GM23338 (cell line): ENCODE measurements around the gene ARSI. TPM values are rescaled to one million over a fixed set of nuclear protein-coding genes. Genes with fewer than 3 reads are reported as not detected.
A peak's percentile ranks its signal among the peaks of the same experiment; 100 is the strongest.

Experiments used
- ATAC-seq: fragments of 200-7000 bp; cut with Tn5 transposase; 3 replicates; pipeline ENCODE4 v1.9.1; 2020
- DNase-seq: peaks from one replicate; pipeline ENCODE4 v3.0.0-alpha.2; 2015; ENCODE audit warnings: low spot score
- H2AFZ ChIP-seq: fragments of 200-600 bp; sonication (generic); 2 replicates; pipeline ENCODE4 v1.8.0; 2016; ENCODE audit warnings: antibody characterized with exemption, mild to moderate bottlenecking, moderate library complexity
- H3F3A ChIP-seq: fragments of 200-600 bp; sonication (generic); replicated peaks from 2 replicates; pipeline ENCODE4 v1.8.0; 2017; ENCODE audit warnings: antibody characterized with exemption, mixed run types, low read depth
- H3K27ac ChIP-seq: fragments of 200-600 bp; sonication (generic); 2 replicates; pipeline ENCODE4 v1.6.1; 2016; ENCODE audit warnings: low read depth
- H3K27me3 ChIP-seq: fragments of 200-600 bp; sonication (generic); 2 replicates; pipeline ENCODE4 v1.8.0; 2016; ENCODE audit warnings: mild to moderate bottlenecking, mixed run types, moderate library complexity; ENCODE audit not compliant: insufficient read depth
- H3K36me3 ChIP-seq: fragments of 200-600 bp; sonication (generic); 2 replicates; pipeline ENCODE4 v1.8.0; 2016; ENCODE audit warnings: mild to moderate bottlenecking; ENCODE audit not compliant: insufficient read depth
- H3K4me1 ChIP-seq: fragments of 200-600 bp; sonication (generic); 2 replicates; pipeline ENCODE4 v1.8.0; 2016; ENCODE audit warnings: mild to moderate bottlenecking, moderate library complexity; ENCODE audit not compliant: insufficient read depth
- H3K4me2 ChIP-seq: fragments of 200-600 bp; sonication (generic); 2 replicates; pipeline ENCODE4 v1.7.1; 2017; ENCODE audit warnings: mixed run types
- H3K4me3 ChIP-seq: fragments of 200-600 bp; sonication (generic); 2 replicates; pipeline ENCODE4 v1.6.1; 2016; ENCODE audit warnings: mixed run types
- H3K79me2 ChIP-seq: fragments of 200-600 bp; sonication (generic); replicated peaks from 2 replicates; pipeline ENCODE4 v1.8.0; 2017; ENCODE audit warnings: mild to moderate bottlenecking; ENCODE audit not compliant: insufficient read depth
- H3K9me2 ChIP-seq: fragments of 200-600 bp; sonication (generic); 2 replicates; pipeline ENCODE4 v1.8.0; 2017; ENCODE audit not compliant: insufficient read depth
- H4K20me1 ChIP-seq: fragments of 200-600 bp; sonication (generic); replicated peaks from 2 replicates; pipeline ENCODE4 v1.8.0; 2017; ENCODE audit warnings: mild to moderate bottlenecking; ENCODE audit not compliant: insufficient read depth
- H3K27ac Mint-ChIP-seq: 2 replicates; pipeline ENCODE4 v1.8.0; 2020; ENCODE audit warnings: inconsistent platforms, mild to moderate bottlenecking, moderate library complexity, mixed read lengths
- H3K27me3 Mint-ChIP-seq: 3 replicates; pipeline ENCODE4 v1.8.0; 2022; ENCODE audit warnings: low read depth, mild to moderate bottlenecking, moderate library complexity, mixed read lengths, inconsistent platforms; ENCODE audit not compliant: insufficient read depth, poor library complexity
- H3K36me3 Mint-ChIP-seq: 3 replicates; pipeline ENCODE4 v1.8.0; 2021; ENCODE audit warnings: low read depth, mild to moderate bottlenecking, inconsistent platforms, moderate library complexity, mixed read lengths
- H3K4me1 Mint-ChIP-seq: 3 replicates; pipeline ENCODE4 v1.8.0; 2020; ENCODE audit warnings: mild to moderate bottlenecking, inconsistent platforms, mixed read lengths
- H3K4me3 Mint-ChIP-seq: 3 replicates; pipeline ENCODE4 v1.8.0; 2021; ENCODE audit warnings: moderate library complexity, mild to moderate bottlenecking, inconsistent platforms, mixed read lengths
- H3K9me3 Mint-ChIP-seq: 3 replicates; pipeline ENCODE4 v1.8.0; 2020; ENCODE audit warnings: moderate library complexity, mild to moderate bottlenecking, inconsistent platforms, mixed read lengths
- CREB1 ChIP-seq: fragments of 250-450 bp; sonication (Bioruptor Pico); IDR thresholded peaks from 2 replicates; pipeline ENCODE4 v1.5.0; 2020; ENCODE audit warnings: low read depth, mild to moderate bottlenecking, moderate library complexity
- ETS1 ChIP-seq: IDR thresholded peaks from 2 replicates; pipeline ENCODE4 v1.6.1; 2016; ENCODE audit warnings: antibody characterized with exemption
- EZH2phosphoT487 ChIP-seq: fragments of 200-600 bp; sonication (generic); IDR thresholded peaks from one replicate; pipeline ENCODE4 v1.8.1; 2018; ENCODE audit warnings: antibody characterized with exemption; ENCODE audit not compliant: unreplicated experiment
- REST ChIP-seq: IDR thresholded peaks from one replicate; pipeline ENCODE4 v1.6.1; 2018; ENCODE audit warnings: antibody characterized with exemption; ENCODE audit not compliant: unreplicated experiment
- polyA plus RNA-seq: library from polyadenylated mRNA; unstranded; fragments of >200 nt; fragmentation: Nextera tagmentation; extraction: Ambion mirVana; gene quantifications from 2 replicates; pipeline ENCODE4 v1.2.1, GENCODE V29; 2016
- total RNA-seq: library from RNA; depleted of rRNA; stranded (reverse); fragments of >200 nt; shearing (Covaris generic); gene quantifications from 2 replicates; pipeline ENCODE4 v1.2.3, GENCODE V29; 2014
- TF ChIP-seq, protein P1 (sequence below): fragments of 250-450 bp; sonication (Bioruptor Pico); IDR thresholded peaks from 2 replicates; pipeline ENCODE4 v1.5.0; 2020; ENCODE audit warnings: mild to moderate bottlenecking, moderate library complexity

Gene ARSI
- total and polyA plus RNA-seq, 2 experiments from 2014 or later, result 0.99 to 6.9 TPM

- Mint-ChIP-seq H3K27me3 (peaks cover 5% of the 10 kb centered on the region), H3K36me3 (no peaks in the 10 kb centered on the region), H3K4me3 (no peak overlapping the region; the same call in 2 of the 3 replicates), H3K9me3 (no peaks in the 10 kb centered on the region), H3K27ac (no peak overlapping the region), H3K4me1 (peaks cover 2% of the 10 kb centered on the region; the same call in 1 of the 3 replicates)
- TF ChIP-seq EZH2phosphoT487, result no peak
- no peak for TF ChIP-seq ETS1
- no peak for TF ChIP-seq REST
- no peak for TF ChIP-seq CREB1 (CRISPR knock-in tag)
- TF ChIP-seq, protein P1, sequence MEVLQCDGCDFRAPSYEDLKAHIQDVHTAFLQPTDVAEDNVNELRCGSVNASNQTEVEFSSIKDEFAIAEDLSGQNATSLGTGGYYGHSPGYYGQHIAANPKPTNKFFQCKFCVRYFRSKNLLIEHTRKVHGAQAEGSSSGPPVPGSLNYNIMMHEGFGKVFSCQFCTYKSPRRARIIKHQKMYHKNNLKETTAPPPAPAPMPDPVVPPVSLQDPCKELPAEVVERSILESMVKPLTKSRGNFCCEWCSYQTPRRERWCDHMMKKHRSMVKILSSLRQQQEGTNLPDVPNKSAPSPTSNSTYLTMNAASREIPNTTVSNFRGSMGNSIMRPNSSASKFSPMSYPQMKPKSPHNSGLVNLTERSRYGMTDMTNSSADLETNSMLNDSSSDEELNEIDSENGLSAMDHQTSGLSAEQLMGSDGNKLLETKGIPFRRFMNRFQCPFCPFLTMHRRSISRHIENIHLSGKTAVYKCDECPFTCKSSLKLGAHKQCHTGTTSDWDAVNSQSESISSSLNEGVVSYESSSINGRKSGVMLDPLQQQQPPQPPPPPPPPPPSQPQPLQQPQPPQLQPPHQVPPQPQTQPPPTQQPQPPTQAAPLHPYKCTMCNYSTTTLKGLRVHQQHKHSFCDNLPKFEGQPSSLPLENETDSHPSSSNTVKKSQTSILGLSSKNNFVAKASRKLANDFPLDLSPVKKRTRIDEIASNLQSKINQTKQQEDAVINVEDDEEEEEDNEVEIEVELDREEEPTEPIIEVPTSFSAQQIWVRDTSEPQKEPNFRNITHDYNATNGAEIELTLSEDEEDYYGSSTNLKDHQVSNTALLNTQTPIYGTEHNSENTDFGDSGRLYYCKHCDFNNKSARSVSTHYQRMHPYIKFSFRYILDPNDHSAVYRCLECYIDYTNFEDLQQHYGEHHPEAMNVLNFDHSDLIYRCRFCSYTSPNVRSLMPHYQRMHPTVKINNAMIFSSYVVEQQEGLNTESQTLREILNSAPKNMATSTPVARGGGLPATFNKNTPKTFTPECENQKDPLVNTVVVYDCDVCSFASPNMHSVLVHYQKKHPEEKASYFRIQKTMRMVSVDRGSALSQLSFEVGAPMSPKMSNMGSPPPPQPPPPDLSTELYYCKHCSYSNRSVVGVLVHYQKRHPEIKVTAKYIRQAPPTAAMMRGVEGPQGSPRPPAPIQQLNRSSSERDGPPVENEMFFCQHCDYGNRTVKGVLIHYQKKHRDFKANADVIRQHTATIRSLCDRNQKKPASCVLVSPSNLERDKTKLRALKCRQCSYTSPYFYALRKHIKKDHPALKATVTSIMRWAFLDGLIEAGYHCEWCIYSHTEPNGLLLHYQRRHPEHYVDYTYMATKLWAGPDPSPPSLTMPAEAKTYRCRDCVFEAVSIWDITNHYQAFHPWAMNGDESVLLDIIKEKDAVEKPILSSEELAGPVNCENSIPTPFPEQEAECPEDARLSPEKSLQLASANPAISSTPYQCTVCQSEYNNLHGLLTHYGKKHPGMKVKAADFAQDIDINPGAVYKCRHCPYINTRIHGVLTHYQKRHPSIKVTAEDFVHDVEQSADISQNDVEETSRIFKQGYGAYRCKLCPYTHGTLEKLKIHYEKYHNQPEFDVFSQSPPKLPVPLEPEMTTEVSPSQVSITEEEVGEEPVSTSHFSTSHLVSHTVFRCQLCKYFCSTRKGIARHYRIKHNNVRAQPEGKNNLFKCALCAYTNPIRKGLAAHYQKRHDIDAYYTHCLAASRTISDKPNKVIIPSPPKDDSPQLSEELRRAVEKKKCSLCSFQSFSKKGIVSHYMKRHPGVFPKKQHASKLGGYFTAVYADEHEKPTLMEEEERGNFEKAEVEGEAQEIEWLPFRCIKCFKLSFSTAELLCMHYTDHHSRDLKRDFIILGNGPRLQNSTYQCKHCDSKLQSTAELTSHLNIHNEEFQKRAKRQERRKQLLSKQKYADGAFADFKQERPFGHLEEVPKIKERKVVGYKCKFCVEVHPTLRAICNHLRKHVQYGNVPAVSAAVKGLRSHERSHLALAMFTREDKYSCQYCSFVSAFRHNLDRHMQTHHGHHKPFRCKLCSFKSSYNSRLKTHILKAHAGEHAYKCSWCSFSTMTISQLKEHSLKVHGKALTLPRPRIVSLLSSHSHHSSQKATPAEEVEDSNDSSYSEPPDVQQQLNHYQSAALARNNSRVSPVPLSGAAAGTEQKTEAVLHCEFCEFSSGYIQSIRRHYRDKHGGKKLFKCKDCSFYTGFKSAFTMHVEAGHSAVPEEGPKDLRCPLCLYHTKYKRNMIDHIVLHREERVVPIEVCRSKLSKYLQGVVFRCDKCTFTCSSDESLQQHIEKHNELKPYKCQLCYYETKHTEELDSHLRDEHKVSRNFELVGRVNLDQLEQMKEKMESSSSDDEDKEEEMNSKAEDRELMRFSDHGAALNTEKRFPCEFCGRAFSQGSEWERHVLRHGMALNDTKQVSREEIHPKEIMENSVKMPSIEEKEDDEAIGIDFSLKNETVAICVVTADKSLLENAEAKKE, result no peak
- no peak overlapping the region for H3K4me2 ChIP-seq
- H3K4me3 ChIP-seq, result no peak overlapping the region
- peak overlapping the region; percentile 80 for H2AFZ ChIP-seq
- DNase-seq, result no peak
- H3K79me2 ChIP-seq, result no peaks in the 10 kb centered on the region
- H3F3A ChIP-seq, result no peaks in the 10 kb centered on the region
- H3K36me3 ChIP-seq, result no peaks in the 10 kb centered on the region
- no peaks in the 10 kb centered on the region for H4K20me1 ChIP-seq
- no peaks in the 10 kb centered on the region for H3K4me1 ChIP-seq
- H3K9me2 ChIP-seq, result no peaks in the 10 kb centered on the region
- no peaks in the 10 kb centered on the region for H3K27me3 ChIP-seq
- no peak overlapping the region for H3K27ac ChIP-seq
- no peak for ATAC-seq
These were observed 24.4 kb upstream of the ARSI start for GRCh38 chr5:150327139-150327538.
